ENCODE data around the gene LPP.

LPP gene

GRCh38 chr3:188196232-188196990, 42.5 kb downstream of the LPP start:
- DNase-seq (ENCODE audit: low read depth, low spot score) = no peak

GRCh38 chr3:188197388-188197847, 43.5 kb downstream of the LPP start:
- DNase-seq (ENCODE audit: low read depth, low spot score) = no peak

GRCh38 chr3:188198001-188198400, 44.0 kb downstream of the LPP start:
- no peak for DNase-seq (ENCODE audit: low read depth, low spot score)

- no peak for DNase-seq (ENCODE audit: low read depth, low spot score)
Measured at GRCh38 chr3:188198760-188199327, 44.9 kb downstream of the LPP start.

GRCh38 chr3:188199386-188199785, 45.4 kb downstream of the LPP start:
- no peak for DNase-seq (ENCODE audit: low read depth, low spot score)

GRCh38 chr3:188200481-188200880, 46.5 kb downstream of the LPP start:
- DNase-seq (ENCODE audit: low read depth, low spot score) = no peak

GRCh38 chr3:188202358-188203138, 48.6 kb downstream of the LPP start:
- no peak for DNase-seq (ENCODE audit: low read depth, low spot score)

GRCh38 chr3:188204526-188204925, 50.6 kb downstream of the LPP start:
- no peak for DNase-seq (ENCODE audit: low read depth, low spot score)

GRCh38 chr3:188205992-188206416, 52.0 kb downstream of the LPP start:
- DNase-seq (ENCODE audit: low read depth, low spot score) = no peak

DNA sequence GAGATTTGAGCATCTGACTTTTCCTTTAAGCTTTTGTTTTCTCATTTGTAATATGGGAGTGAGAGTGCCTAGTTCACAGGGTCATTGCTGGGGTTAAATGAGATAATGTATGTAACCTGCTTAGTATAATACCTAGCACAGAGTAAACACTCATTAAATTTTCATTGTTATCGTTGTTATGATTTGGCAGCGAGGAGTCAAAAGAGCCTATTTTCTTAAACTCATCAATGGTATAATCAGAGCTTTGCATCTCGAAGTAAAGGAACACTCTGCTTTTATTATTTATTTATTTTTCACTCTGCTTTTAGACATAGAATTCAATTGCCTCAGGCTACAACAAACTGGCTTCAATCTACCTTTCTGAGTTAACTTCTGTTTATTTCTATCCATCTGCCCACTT, 52.8 kb downstream of the LPP start:
- DNase-seq (ENCODE audit: low read depth, low spot score) = no peak

- peak; percentile 45 for DNase-seq (ENCODE audit: low read depth, low spot score)
Measured at GRCh38 chr3:188207941-188208515, 54.1 kb downstream of the LPP start.

DNA sequence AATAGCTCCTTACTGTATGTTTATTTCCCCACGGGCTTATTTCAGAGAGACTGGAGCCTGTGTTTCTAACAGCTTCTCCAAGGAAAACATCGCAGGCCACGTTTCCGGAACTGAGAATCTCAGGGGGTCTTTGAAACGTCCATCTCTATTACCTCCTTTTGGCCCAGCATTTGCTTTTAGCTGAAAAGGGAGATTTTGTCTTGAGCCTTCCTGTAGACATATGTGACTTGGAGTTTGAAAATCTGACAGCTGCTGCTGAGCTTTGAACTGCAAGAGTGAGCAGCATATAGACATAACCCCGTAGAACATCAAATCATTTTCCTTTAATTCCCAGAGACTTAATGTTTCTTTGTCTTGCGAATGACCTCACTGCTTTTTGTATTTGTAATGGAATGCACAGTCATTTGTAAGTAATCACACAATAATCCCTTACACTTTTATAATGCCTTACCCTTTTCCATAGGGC, 54.6 kb downstream of the LPP start:
- DNase-seq (ENCODE audit: low read depth, low spot score) = no peak

- DNase-seq (ENCODE audit: low read depth, low spot score) = no peak
Measured at GRCh38 chr3:188209034-188209433, 55.1 kb downstream of the LPP start.

DNA sequence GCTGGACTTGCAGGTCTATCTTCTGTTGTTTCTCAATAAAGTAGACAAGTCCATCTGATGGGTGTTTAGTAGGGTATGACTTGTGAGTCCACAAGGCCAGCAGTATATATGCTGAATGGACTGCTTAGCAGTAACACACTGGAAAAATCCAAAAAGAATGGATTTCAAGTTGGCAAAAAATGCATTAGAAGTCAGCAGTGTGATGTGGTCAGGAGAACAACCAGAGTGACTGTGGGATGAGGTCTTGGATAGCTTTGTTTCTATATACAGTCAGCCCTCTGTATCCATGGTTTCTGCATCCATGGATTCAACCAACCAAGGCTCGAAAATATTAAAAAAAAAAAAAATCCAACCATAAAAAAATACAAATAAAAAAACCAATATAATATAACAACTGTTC, 55.8 kb downstream of the LPP start:
- DNase-seq (ENCODE audit: low read depth, low spot score) = no peak

DNA sequence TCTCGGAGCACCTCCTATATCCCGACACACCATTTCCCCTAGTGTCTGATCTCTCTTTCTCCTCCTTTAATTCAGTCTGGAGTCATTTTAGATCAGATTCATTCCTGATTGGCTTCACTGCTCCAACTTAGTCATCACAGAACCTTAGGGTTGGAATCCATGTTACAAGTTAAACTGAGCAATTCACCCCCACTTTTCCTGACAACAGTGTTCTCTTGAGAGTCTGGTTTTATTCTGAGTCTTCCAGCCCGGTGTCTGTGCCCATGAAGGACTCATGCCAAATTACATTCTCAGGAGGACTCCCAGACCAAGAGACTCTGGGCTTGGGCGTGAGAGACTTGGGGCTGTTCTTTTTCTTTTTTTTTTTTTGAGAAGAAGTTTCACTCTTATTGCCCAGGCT, 57.5 kb downstream of the LPP start:
- DNase-seq (ENCODE audit: low read depth, low spot score) = no peak

- no peak for DNase-seq (ENCODE audit: low read depth, low spot score)
Measured at GRCh38 chr3:188212308-188212969, 58.5 kb downstream of the LPP start.

DNA sequence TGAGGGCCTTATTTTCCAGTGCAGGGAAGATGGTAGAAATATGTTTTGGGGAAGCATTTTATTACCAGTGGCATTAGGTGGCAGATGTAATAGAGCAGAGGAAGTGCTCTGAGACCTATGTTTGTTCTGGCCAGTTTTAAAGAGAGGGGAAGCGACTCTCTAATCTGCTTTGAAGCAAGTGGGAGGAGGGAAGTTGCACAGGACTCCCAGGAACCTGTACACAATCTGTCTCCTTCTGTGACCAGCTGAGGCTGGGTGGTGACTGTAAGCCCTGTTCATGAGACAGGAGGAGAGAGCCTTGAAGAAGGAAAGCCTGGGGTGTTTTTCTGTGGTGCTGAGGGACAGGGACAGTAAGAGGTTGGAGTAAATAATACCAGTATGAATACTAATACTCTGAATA, 60.5 kb downstream of the LPP start:
- no peak for DNase-seq (ENCODE audit: low read depth, low spot score)

- DNase-seq (ENCODE audit: low read depth, low spot score) = no peak
Measured at GRCh38 chr3:188215129-188215528, 61.2 kb downstream of the LPP start.

- DNase-seq (ENCODE audit: low read depth, low spot score) = no peak
Measured at GRCh38 chr3:188217011-188217463, 63.1 kb downstream of the LPP start.

GRCh38 chr3:188217726-188218125, 63.8 kb downstream of the LPP start:
- no peak for DNase-seq (ENCODE audit: low read depth, low spot score)

- no peak for DNase-seq (ENCODE audit: low read depth, low spot score)
Measured at GRCh38 chr3:188218603-188219002, 64.6 kb downstream of the LPP start.

DNA sequence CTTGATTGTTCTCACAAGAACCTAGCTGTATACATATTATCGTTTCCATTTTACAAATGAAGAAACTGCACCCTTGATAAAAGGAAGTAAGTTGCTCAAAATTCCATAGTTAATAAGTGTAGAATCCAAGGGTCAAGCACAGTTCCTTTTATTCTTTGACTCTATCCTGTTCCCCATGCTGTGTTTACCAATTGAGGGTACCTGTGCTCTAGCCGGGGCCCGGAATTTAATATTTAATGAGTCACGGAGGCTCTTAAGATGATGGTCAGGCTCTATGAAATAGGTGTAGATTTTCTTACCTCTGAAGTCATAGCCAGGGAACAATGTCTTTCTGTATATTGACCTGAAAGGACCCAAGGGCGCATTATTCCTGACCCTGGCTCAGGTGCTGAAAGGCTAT, 65.2 kb downstream of the LPP start:
- no peak for DNase-seq (ENCODE audit: low read depth, low spot score)
